Lung (tissue), 12 donors: ENCODE results near the gene SDK1. TPM values are rescaled to one million over a fixed set of nuclear protein-coding genes. Genes with fewer than 3 reads are reported as not detected.

Source experiments
- ATAC-seq: fragments of 200-7000 bp; cut with Tn5 transposase; one replicate; pipeline ENCODE4 v1.9.1; 2020; ENCODE audit warnings: moderate number of reproducible peaks; ENCODE audit not compliant: insufficient read depth, low FRiP score
- DNase-seq, 3 donors: peaks; one replicate each; pipeline ENCODE4 v3.0.0-alpha.2; 2013 to 2017
- H3K27ac ChIP-seq, 2 donors: one replicate each; pipeline ENCODE4 v1.5.1; 2013; ENCODE audit warnings: mild to moderate bottlenecking in 2 of 2, moderate library complexity in 2 of 2, control low read depth in 1 of 2, inconsistent platforms in 1 of 2, low read depth in 1 of 2, low read length in 1 of 2
- H3K27me3 ChIP-seq, 3 donors: one replicate each; pipeline ENCODE4 v1.5.1; 2013; ENCODE audit warnings: low read length in 2 of 3; ENCODE audit not compliant: control insufficient read depth in 3 of 3, insufficient read depth in 3 of 3
- H3K36me3 ChIP-seq, 4 donors: one replicate each; pipeline ENCODE4 v1.5.1; 2013; ENCODE audit warnings: low read length in 4 of 4, mild to moderate bottlenecking in 1 of 4, moderate library complexity in 1 of 4; ENCODE audit not compliant: control insufficient read depth in 4 of 4, insufficient read depth in 4 of 4
- H3K4me1 ChIP-seq, 5 donors: one replicate each; pipeline ENCODE4 v1.5.1; 2013; ENCODE audit warnings: low read length in 5 of 5, mild to moderate bottlenecking in 2 of 5, moderate library complexity in 1 of 5; ENCODE audit not compliant: control insufficient read depth in 5 of 5, insufficient read depth in 5 of 5
- H3K4me3 ChIP-seq: one replicate; pipeline ENCODE4 v1.5.1; 2013; ENCODE audit warnings: mild to moderate bottlenecking, control low read depth, moderate library complexity
- H3K9ac ChIP-seq, 2 donors: one replicate each; pipeline ENCODE4 v1.5.1; 2013; ENCODE audit warnings: low read length in 2 of 2, control low read depth in 1 of 2; ENCODE audit not compliant: insufficient read depth in 1 of 2
- H3K9me3 ChIP-seq, 4 donors: one replicate each; pipeline ENCODE4 v1.5.1; 2013; ENCODE audit warnings: low read length in 3 of 4, mild to moderate bottlenecking in 1 of 4, moderate library complexity in 1 of 4; ENCODE audit not compliant: control insufficient read depth in 4 of 4, insufficient read depth in 3 of 4
- WGBS, 2 donors: extraction: QIAGEN DNeasy Blood & Tissue Kit; methylation state at CpG; one replicate each; pipeline ENCODE4 v1.1.7; 2013; 5-methylcytosine and 5-hydroxymethylcytosine counted together
- polyA plus RNA-seq, 2 donors: library from polyadenylated mRNA; stranded (reverse); fragments of 200-250 nt; gene quantifications; one replicate each; pipeline ENCODE4 v1.2.1, GENCODE V29; 2013
- total RNA-seq, 2 donors: library from RNA; depleted of rRNA in 1 of 2; stranded (reverse); fragments of >200 nt in 1 of 2; gene quantifications; one replicate each; pipeline ENCODE4 v1.2.1, GENCODE V29; 2014 to 2021
- TF ChIP-seq, protein P1 (sequence below): IDR thresholded peaks from 2 replicates; pipeline ENCODE4 v1.5.1; 2012; ENCODE audit warnings: mild to moderate bottlenecking; ENCODE audit errors: control extremely low read depth, extremely low read depth
- donor health status: control.
- donor health status: control.
- donor health status: Bipolar disorder and iron deficiency.
- donor health status: healthy.
- donor health status: DM: yes; HTN: yes; CAD: no.

The SDK1 gene
- total and polyA plus RNA-seq, 4 donors: 3.7 to 30.1 (median 12.7) TPM

DNA sequence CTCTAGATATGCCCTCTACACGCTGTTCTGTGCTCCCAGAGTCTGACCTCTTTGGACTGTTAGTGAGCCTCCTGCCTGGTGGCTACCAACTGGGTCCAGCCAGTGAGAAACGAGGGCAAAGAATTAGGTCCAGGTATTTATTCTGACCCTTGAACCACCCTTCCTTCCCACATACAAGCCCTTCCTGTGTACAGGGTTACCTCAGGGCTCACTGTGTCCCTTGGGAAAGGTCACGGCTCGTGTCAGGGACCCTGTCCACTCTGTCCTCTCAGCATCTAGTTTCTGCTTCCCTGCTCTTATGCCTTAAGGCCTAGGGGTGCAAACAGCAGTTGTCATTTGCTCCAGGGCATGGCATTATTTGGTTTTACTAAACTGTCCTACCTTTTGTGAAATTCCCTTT lies 180.4 kb downstream of the SDK1 start:
- Histone ChIP-seq H3K9ac (no peak overlapping the region), H3K9me3 (no peaks in the 10 kb centered on the region), H3K27ac (no peak overlapping the region), H3K27me3 (no peaks in the 10 kb centered on the region), H3K4me1 (peaks cover 0 to 1% (median 0%) of the 10 kb centered on the region in 5 donors), H3K4me3 (no peak overlapping the region), H3K36me3 (no peaks in the 10 kb centered on the region)
- TF ChIP-seq, protein P1, sequence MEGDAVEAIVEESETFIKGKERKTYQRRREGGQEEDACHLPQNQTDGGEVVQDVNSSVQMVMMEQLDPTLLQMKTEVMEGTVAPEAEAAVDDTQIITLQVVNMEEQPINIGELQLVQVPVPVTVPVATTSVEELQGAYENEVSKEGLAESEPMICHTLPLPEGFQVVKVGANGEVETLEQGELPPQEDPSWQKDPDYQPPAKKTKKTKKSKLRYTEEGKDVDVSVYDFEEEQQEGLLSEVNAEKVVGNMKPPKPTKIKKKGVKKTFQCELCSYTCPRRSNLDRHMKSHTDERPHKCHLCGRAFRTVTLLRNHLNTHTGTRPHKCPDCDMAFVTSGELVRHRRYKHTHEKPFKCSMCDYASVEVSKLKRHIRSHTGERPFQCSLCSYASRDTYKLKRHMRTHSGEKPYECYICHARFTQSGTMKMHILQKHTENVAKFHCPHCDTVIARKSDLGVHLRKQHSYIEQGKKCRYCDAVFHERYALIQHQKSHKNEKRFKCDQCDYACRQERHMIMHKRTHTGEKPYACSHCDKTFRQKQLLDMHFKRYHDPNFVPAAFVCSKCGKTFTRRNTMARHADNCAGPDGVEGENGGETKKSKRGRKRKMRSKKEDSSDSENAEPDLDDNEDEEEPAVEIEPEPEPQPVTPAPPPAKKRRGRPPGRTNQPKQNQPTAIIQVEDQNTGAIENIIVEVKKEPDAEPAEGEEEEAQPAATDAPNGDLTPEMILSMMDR: no peak
- 76 to 90% methylated on average over 4 of the region's 4 CpGs for WGBS, 2 donors
- ATAC-seq (no peak), DNase-seq (no peak)

GRCh38 chr7:3482147-3482921 lies 181.3 kb downstream of the SDK1 start:
- Histone ChIP-seq H3K27ac (no peak overlapping the region), H3K27me3 (no peaks in the 10 kb centered on the region), H3K4me3 (no peak overlapping the region), H3K9me3 (no peaks in the 10 kb centered on the region), H3K9ac (no peak overlapping the region), H3K36me3 (no peaks in the 10 kb centered on the region), H3K4me1 (peaks cover 0 to 1% (median 0%) of the 10 kb centered on the region in 5 donors)
- no peak for ATAC-seq
- 70 to 72% methylated on average over 13 of the region's 13 CpGs for WGBS, 2 donors
- DNase-seq: peak; percentile 60 to 78 (median 72)
- TF ChIP-seq, protein P1: no peak

- Histone ChIP-seq H3K36me3 (no peaks in the 10 kb centered on the region), H3K9ac (no peak overlapping the region), H3K4me1 (no peaks in the 10 kb centered on the region), H3K9me3 (no peaks in the 10 kb centered on the region), H3K27me3 (no peaks in the 10 kb centered on the region), H3K4me3 (no peak overlapping the region), H3K27ac (no peak overlapping the region)
- TF ChIP-seq, protein P1: no peak
- DNase-seq (no peak), ATAC-seq (no peak)
- 73 to 84% methylated on average over 4 of the region's 4 CpGs for WGBS, 2 donors
These were observed 185.8 kb downstream of the SDK1 start for GRCh38 chr7:3486841-3487240.
